Suprapubic skin (tissue), 4 donors: ENCODE data around the gene TALDO1.

Source experiments
- EP300 ChIP-seq: sonication (generic); formaldehyde crosslinking; IDR thresholded peaks from one replicate; pipeline ENCODE4 v1.6.1; 2017; ENCODE audit warnings: antibody characterized with exemption
- POLR2AphosphoS5 ChIP-seq, 3 donors: sonication (generic); formaldehyde crosslinking; IDR thresholded peaks; one replicate each; pipeline ENCODE4 v1.6.1; 2017; ENCODE audit warnings: antibody characterized with exemption in 3 of 3
- TF ChIP-seq, protein P1 (sequence below), 2 donors: fragments of 200-600 bp in 1 of 2; fragments of 450-650 bp in 1 of 2; sonication (generic) in 1 of 2; IDR thresholded peaks; one replicate each; pipeline ENCODE4 v1.5.1; 2016 to 2019; ENCODE audit warnings: antibody characterized with exemption in 2 of 2, mild to moderate bottlenecking in 1 of 2, moderate library complexity in 1 of 2

DNA sequence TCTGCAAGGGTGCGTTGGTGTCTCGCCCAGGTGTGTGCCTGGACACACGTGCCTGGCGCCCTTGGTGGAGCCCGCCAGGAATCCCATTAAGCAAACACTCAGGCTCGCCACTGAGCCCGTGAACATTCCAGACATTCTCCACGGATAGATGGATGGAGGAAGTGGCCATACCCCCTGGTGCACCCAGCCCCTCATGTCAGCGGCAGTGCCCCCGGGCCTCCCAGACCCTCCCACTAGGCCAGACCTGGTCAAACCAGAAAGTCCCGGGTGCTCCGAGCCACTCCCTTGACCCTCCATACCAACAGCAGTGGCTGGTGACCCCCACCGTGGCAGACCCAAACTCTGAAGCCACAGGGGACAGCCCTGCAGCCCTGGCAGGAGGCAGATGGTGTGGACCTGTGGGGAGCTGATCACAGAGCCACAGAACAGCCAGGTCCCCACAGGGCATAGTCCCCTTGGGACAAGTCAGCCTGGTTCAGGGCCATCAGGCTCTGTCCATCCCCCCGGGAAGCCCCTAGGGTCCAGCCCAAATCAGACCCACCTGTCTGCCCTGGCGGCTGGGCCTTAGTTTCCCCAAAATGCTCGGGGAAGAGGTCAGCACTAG lies 39.3 kb upstream of the TALDO1 start:
- TF ChIP-seq EP300 (no peak), POLR2AphosphoS5 (IDR thresholded peaks at IDR 0.05) (no peak)
- TF ChIP-seq, protein P1, sequence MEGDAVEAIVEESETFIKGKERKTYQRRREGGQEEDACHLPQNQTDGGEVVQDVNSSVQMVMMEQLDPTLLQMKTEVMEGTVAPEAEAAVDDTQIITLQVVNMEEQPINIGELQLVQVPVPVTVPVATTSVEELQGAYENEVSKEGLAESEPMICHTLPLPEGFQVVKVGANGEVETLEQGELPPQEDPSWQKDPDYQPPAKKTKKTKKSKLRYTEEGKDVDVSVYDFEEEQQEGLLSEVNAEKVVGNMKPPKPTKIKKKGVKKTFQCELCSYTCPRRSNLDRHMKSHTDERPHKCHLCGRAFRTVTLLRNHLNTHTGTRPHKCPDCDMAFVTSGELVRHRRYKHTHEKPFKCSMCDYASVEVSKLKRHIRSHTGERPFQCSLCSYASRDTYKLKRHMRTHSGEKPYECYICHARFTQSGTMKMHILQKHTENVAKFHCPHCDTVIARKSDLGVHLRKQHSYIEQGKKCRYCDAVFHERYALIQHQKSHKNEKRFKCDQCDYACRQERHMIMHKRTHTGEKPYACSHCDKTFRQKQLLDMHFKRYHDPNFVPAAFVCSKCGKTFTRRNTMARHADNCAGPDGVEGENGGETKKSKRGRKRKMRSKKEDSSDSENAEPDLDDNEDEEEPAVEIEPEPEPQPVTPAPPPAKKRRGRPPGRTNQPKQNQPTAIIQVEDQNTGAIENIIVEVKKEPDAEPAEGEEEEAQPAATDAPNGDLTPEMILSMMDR (IDR thresholded peaks at IDR 0.05) = no peak
